Central memory CD8-positive, alpha-beta T cell (primary cell): ENCODE data around the gene FAM209A.
"Not testable (repeated sequence)": the region's sequence is repeated elsewhere in the genome, so short reads cannot be mapped to it uniquely, and the experiment has no call there.

Source experiments
- ATAC-seq: fragments of 150-1000 bp; cut with Tn5 transposase; replicated peaks from 2 replicates; pipeline ENCODE4 v1.10.0; 2022; ENCODE audit warnings: mild to moderate bottlenecking, moderate FRiP score, moderate number of reproducible peaks; ENCODE audit not compliant: poor library complexity, severe bottlenecking; ENCODE audit errors: extremely low read depth
- DNase-seq, 2 donors: peaks; one replicate each; pipeline ENCODE4 v3.0.0; 2021; ENCODE audit warnings: low spot score in 2 of 2
- H3K27ac Mint-ChIP-seq: one replicate; pipeline ENCODE4 v1.8.0; 2022; ENCODE audit warnings: low read depth, mild to moderate bottlenecking, moderate library complexity, mixed read lengths
- H3K27me3 Mint-ChIP-seq: one replicate; pipeline ENCODE4 v1.8.0; 2022; ENCODE audit warnings: mixed read lengths
- H3K36me3 Mint-ChIP-seq: one replicate; pipeline ENCODE4 v1.8.0; 2022; ENCODE audit warnings: mild to moderate bottlenecking, moderate library complexity, mixed read lengths; ENCODE audit not compliant: insufficient read depth
- H3K4me1 Mint-ChIP-seq: one replicate; pipeline ENCODE4 v1.8.0; 2022; ENCODE audit warnings: mixed read lengths
- H3K4me3 Mint-ChIP-seq: one replicate; pipeline ENCODE4 v1.8.0; 2022; ENCODE audit warnings: mild to moderate bottlenecking, moderate library complexity, mixed read lengths
- H3K9me3 Mint-ChIP-seq: one replicate; pipeline ENCODE4 v1.8.0; 2022; ENCODE audit warnings: mixed read lengths

Gene FAM209A

GRCh38 chr20:56552911-56553629 is 28.5 kb downstream of the FAM209A start:
- no peaks in the 10 kb centered on the region for H3K4me1 Mint-ChIP-seq
- no peak overlapping the region for H3K4me3 Mint-ChIP-seq
- H3K36me3 Mint-ChIP-seq: no peaks in the 10 kb centered on the region
- no peak for ATAC-seq
- no peaks in the 10 kb centered on the region for H3K9me3 Mint-ChIP-seq
- no peak for DNase-seq
- H3K27me3 Mint-ChIP-seq: no peaks in the 10 kb centered on the region
- H3K27ac Mint-ChIP-seq: no peak overlapping the region

- Mint-ChIP-seq H3K4me1 (no peaks in the 10 kb centered on the region), H3K4me3 (no peak overlapping the region), H3K27ac (no peak overlapping the region), H3K36me3 (no peaks in the 10 kb centered on the region), H3K9me3 (no peaks in the 10 kb centered on the region), H3K27me3 (no peaks in the 10 kb centered on the region)
- DNase-seq (no peak), ATAC-seq (no peak)
Observed at GRCh38 chr20:56554869-56555268, 30.3 kb downstream of the FAM209A start.

GRCh38 chr20:56558968-56559367 is 34.4 kb downstream of the FAM209A start:
- H3K9me3 Mint-ChIP-seq: no peaks in the 10 kb centered on the region
- H3K27ac Mint-ChIP-seq: no peak overlapping the region
- H3K4me1 Mint-ChIP-seq: no peaks in the 10 kb centered on the region
- H3K27me3 Mint-ChIP-seq: no peaks in the 10 kb centered on the region
- no peak overlapping the region for H3K4me3 Mint-ChIP-seq
- ATAC-seq (no peak), DNase-seq (no peak)
- H3K36me3 Mint-ChIP-seq: no peaks in the 10 kb centered on the region

- not testable (repeated sequence) for H3K36me3 Mint-ChIP-seq, H3K9me3 Mint-ChIP-seq, H3K4me1 Mint-ChIP-seq, H3K4me3 Mint-ChIP-seq, H3K27me3 Mint-ChIP-seq, ATAC-seq, H3K27ac Mint-ChIP-seq, DNase-seq
Observed at GRCh38 chr20:56564526-56564925, 40.0 kb downstream of the FAM209A start.

- no peaks in the 10 kb centered on the region for H3K27me3 Mint-ChIP-seq
- H3K36me3 Mint-ChIP-seq: no peaks in the 10 kb centered on the region
- H3K9me3 Mint-ChIP-seq: no peaks in the 10 kb centered on the region
- ATAC-seq (no peak), DNase-seq (no peak)
- no peak overlapping the region for H3K27ac Mint-ChIP-seq
- H3K4me1 Mint-ChIP-seq: no peaks in the 10 kb centered on the region
- H3K4me3 Mint-ChIP-seq: no peak overlapping the region
Observed at GRCh38 chr20:56565511-56565910, 41.0 kb downstream of the FAM209A start.

- H3K36me3 Mint-ChIP-seq: no peaks in the 10 kb centered on the region
Observed at GRCh38 chr20:56566621-56567020, 42.1 kb downstream of the FAM209A start.

GRCh38 chr20:56570832-56571231 is 46.3 kb downstream of the FAM209A start:
- Mint-ChIP-seq H3K27ac (no peak overlapping the region), H3K27me3 (peaks cover 39% of the 10 kb centered on the region), H3K36me3 (no peaks in the 10 kb centered on the region), H3K4me1 (no peaks in the 10 kb centered on the region), H3K4me3 (no peak overlapping the region), H3K9me3 (no peaks in the 10 kb centered on the region)
- ATAC-seq: no peak
- no peak for DNase-seq

More at GRCh38 chr20:56566621-56567020, 42.1 kb downstream of the FAM209A start:
- H3K4me1 Mint-ChIP-seq: no peaks in the 10 kb centered on the region
- no peaks in the 10 kb centered on the region for H3K9me3 Mint-ChIP-seq
- H3K27ac Mint-ChIP-seq: no peak overlapping the region
- no peak for ATAC-seq
- no peak overlapping the region for H3K4me3 Mint-ChIP-seq
- DNase-seq: no peak
- peaks cover 11% of the 10 kb centered on the region for H3K27me3 Mint-ChIP-seq

- Mint-ChIP-seq H3K27ac (no peak overlapping the region), H3K4me1 (no peaks in the 10 kb centered on the region), H3K4me3 (no peak overlapping the region), H3K36me3 (no peaks in the 10 kb centered on the region), H3K9me3 (no peaks in the 10 kb centered on the region), H3K27me3 (peaks cover 46% of the 10 kb centered on the region)
- DNase-seq (no peak), ATAC-seq (no peak)
Observed at GRCh38 chr20:56572172-56572571, 47.6 kb downstream of the FAM209A start.

GRCh38 chr20:56573986-56574385 is 49.4 kb downstream of the FAM209A start:
- no peak for DNase-seq
- H3K4me3 Mint-ChIP-seq: no peak overlapping the region
- no peak overlapping the region for H3K27ac Mint-ChIP-seq
- H3K27me3 Mint-ChIP-seq: peaks cover 46% of the 10 kb centered on the region
- no peaks in the 10 kb centered on the region for H3K9me3 Mint-ChIP-seq
- no peak for ATAC-seq
- no peaks in the 10 kb centered on the region for H3K4me1 Mint-ChIP-seq
- H3K36me3 Mint-ChIP-seq: no peaks in the 10 kb centered on the region

- DNase-seq: no peak
- no peaks in the 10 kb centered on the region for H3K36me3 Mint-ChIP-seq
Observed at GRCh38 chr20:56574531-56575142, 50.1 kb downstream of the FAM209A start.

GRCh38 chr20:56575157-56575556 is 50.6 kb downstream of the FAM209A start:
- Mint-ChIP-seq H3K27ac (no peak overlapping the region), H3K36me3 (no peaks in the 10 kb centered on the region), H3K4me3 (no peak overlapping the region), H3K27me3 (peaks cover 58% of the 10 kb centered on the region), H3K9me3 (no peaks in the 10 kb centered on the region), H3K4me1 (no peaks in the 10 kb centered on the region)
- ATAC-seq (no peak), DNase-seq (no peak)

More at GRCh38 chr20:56574531-56575142, 50.1 kb downstream of the FAM209A start:
- Mint-ChIP-seq H3K4me1 (no peaks in the 10 kb centered on the region), H3K4me3 (no peak overlapping the region), H3K27ac (no peak overlapping the region), H3K9me3 (no peaks in the 10 kb centered on the region), H3K27me3 (peaks cover 52% of the 10 kb centered on the region)
- ATAC-seq: no peak
